Measurements from ENCODE around the gene YWHAH. TPM values are rescaled to one million over a fixed set of nuclear protein-coding genes. Genes with fewer than 3 reads are reported as not detected.
A peak's percentile ranks its signal among the peaks of the same experiment; 100 is the strongest.

The YWHAH gene
- polyA plus RNA-seq, 3 donors, result 59.5 to 136 (median 132) TPM

DNA sequence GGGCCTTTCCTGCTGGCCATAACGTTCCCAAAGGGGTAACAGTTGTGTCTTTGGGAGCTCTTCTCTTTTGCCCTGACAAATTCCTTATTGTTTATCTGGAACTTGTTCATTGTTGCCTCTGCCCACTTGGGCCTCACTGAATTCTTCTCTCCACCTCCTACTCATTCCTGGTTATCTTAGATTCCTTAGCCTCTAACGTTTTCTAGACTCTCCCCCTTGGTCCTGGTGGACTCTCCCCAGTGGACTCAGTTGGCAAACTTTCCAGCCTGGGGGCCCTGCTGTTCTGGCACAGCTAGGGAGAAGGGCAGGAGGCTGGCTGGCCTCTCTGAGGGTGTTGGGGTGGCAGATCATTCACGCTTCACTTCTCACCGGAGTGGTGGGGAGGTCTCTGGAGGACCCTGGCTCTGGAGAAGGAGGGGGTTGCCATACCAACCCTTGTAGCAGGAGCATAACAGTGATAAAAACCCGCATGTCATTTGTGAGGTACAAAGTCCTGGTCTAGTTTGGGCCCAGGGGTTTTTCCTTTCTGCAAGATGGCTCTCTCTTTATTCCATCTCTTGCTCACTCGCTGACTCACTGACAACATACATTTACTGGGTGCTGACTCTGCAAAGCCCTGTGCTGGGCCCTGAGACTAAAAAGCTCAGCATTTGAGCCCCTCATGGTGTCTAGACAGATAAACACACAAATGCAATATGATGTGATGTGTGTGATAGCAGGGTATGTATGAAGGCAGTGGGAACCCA lies 39.7 kb downstream of the YWHAH start:
- Histone ChIP-seq H4K20me1 (ENCODE audit: insufficient read depth, low read length) (no peaks in the 10 kb centered on the region), H3K4me1 (ENCODE audit: control insufficient read depth in 1 of 2, insufficient read depth in 2 of 2, low read length in 2 of 2) (no peaks in the 10 kb centered on the region), H3K36me3 (replicated peaks in 1 of 2; ENCODE audit: control insufficient read depth in 1 of 2, insufficient read depth in 2 of 2, low read length in 2 of 2) (no peaks in the 10 kb centered on the region), H3K27me3 (ENCODE audit: control insufficient read depth in 2 of 2, insufficient read depth in 2 of 2, low read length in 2 of 2) (no peaks in the 10 kb centered on the region), H3K9ac (ENCODE audit: insufficient read depth, low read length, poor library complexity, severe bottlenecking) (no peak overlapping the region), H3K79me2 (ENCODE audit: insufficient read depth, low read length) (no peaks in the 10 kb centered on the region), H2AFZ (ENCODE audit: insufficient read depth, low read depth, low read length, poor library complexity, severe bottlenecking) (no peak overlapping the region), H3K4me3 (replicated peaks in 1 of 3; ENCODE audit: low read depth in 2 of 3, low read length in 3 of 3) (no peak overlapping the region), H3K9me3 (replicated peaks in 1 of 2; ENCODE audit: control insufficient read depth in 1 of 2, insufficient read depth in 1 of 2, low read length in 2 of 2) (no peaks in the 10 kb centered on the region), H3K4me2 (replicated peaks; ENCODE audit: extremely low read depth, low read length, poor library complexity, severe bottlenecking) (no peak overlapping the region), H3K27ac (ENCODE audit: low read depth in 1 of 2, low read length in 2 of 2) (no peak overlapping the region)
- no peaks in the 10 kb centered on the region for H3K9me3 Mint-ChIP-seq
- peaks cover 2% of the 10 kb centered on the region for H3K4me1 Mint-ChIP-seq
- TF ChIP-seq, protein P1, sequence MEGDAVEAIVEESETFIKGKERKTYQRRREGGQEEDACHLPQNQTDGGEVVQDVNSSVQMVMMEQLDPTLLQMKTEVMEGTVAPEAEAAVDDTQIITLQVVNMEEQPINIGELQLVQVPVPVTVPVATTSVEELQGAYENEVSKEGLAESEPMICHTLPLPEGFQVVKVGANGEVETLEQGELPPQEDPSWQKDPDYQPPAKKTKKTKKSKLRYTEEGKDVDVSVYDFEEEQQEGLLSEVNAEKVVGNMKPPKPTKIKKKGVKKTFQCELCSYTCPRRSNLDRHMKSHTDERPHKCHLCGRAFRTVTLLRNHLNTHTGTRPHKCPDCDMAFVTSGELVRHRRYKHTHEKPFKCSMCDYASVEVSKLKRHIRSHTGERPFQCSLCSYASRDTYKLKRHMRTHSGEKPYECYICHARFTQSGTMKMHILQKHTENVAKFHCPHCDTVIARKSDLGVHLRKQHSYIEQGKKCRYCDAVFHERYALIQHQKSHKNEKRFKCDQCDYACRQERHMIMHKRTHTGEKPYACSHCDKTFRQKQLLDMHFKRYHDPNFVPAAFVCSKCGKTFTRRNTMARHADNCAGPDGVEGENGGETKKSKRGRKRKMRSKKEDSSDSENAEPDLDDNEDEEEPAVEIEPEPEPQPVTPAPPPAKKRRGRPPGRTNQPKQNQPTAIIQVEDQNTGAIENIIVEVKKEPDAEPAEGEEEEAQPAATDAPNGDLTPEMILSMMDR (IDR thresholded peaks at IDR 0.05), result no peak
- H3K36me3 Mint-ChIP-seq, result no peaks in the 10 kb centered on the region
- H3K27me3 Mint-ChIP-seq (ENCODE audit: low read depth in 3 of 3), result peaks cover 2 to 13% (median 4%) of the 10 kb centered on the region in 3 donors
- H3K27ac Mint-ChIP-seq, result peak overlapping the region in 1 of 7 donors; percentile 40
- H3K4me3 Mint-ChIP-seq, result no peak overlapping the region
- intact Hi-C loops (cut with micrococcal nuclease), result no loop called here
- 83% methylated on average over 4 of the region's 6 CpGs for WGBS (ENCODE audit: insufficient coverage)
- DNase-seq, result no peak

DNA sequence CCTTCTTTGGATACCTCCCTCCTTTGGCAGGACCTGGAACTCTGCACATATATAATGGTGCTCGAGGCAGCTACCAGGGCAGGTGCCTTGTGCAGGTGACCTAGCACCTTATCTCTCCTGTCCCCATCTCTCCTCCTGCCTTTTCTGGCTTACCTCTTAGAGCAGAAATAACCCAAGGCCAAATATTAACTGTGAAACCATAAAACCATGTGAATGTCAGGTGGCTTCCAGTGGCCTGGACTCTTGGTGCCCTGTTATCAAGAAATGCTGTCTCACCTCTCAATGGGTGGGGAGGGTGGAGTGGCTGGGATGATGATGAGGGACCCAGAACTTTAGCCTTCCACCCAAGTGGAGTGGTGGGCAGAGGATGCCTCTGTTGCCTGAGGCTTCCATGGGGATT lies 42.9 kb downstream of the YWHAH start:
- Histone ChIP-seq H3K9ac (ENCODE audit: insufficient read depth, low read length, poor library complexity, severe bottlenecking) (no peak overlapping the region), H3K27me3 (ENCODE audit: control insufficient read depth in 2 of 2, insufficient read depth in 2 of 2, low read length in 2 of 2) (no peaks in the 10 kb centered on the region), H3K36me3 (replicated peaks in 1 of 2; ENCODE audit: control insufficient read depth in 1 of 2, insufficient read depth in 2 of 2, low read length in 2 of 2) (no peaks in the 10 kb centered on the region), H3K9me3 (replicated peaks in 1 of 2; ENCODE audit: control insufficient read depth in 1 of 2, insufficient read depth in 1 of 2, low read length in 2 of 2) (no peaks in the 10 kb centered on the region), H3K4me1 (ENCODE audit: control insufficient read depth in 1 of 2, insufficient read depth in 2 of 2, low read length in 2 of 2) (no peaks in the 10 kb centered on the region), H3K79me2 (ENCODE audit: insufficient read depth, low read length) (no peaks in the 10 kb centered on the region), H3K4me2 (replicated peaks; ENCODE audit: extremely low read depth, low read length, poor library complexity, severe bottlenecking) (no peak overlapping the region), H3K27ac (ENCODE audit: low read depth in 1 of 2, low read length in 2 of 2) (no peak overlapping the region), H2AFZ (ENCODE audit: insufficient read depth, low read depth, low read length, poor library complexity, severe bottlenecking) (no peak overlapping the region), H3K4me3 (replicated peaks in 1 of 3; ENCODE audit: low read depth in 2 of 3, low read length in 3 of 3) (no peak overlapping the region), H4K20me1 (ENCODE audit: insufficient read depth, low read length) (no peaks in the 10 kb centered on the region)
- Mint-ChIP-seq H3K4me1 (peaks cover 2% of the 10 kb centered on the region), H3K27ac (no peak overlapping the region), H3K4me3 (no peak overlapping the region), H3K27me3 (ENCODE audit: low read depth in 3 of 3) (peaks cover 2 to 11% (median 9%) of the 10 kb centered on the region in 3 donors), H3K9me3 (no peaks in the 10 kb centered on the region), H3K36me3 (no peaks in the 10 kb centered on the region)
- WGBS (ENCODE audit: insufficient coverage), result 78% methylated on average over 1 of the region's 1 CpG
- TF ChIP-seq, protein P1 (IDR thresholded peaks at IDR 0.05), result no peak
- no peak for DNase-seq
- intact Hi-C loops (cut with micrococcal nuclease), result no loop called here

All from CD14-positive monocyte (primary cell).